GM12878 (cell line): ENCODE results near the gene C2CD5.

ENCODE experiments used
- CEBPB ChIP-seq, 2 experiments: fragments of 150-350 bp in 1 of 2; IDR thresholded peaks; 2 replicates each; pipeline ENCODE4 v1.6.1; 2012 to 2014; ENCODE audit warnings: low read depth in 2 of 2, low read length in 2 of 2, borderline replicate concordance in 1 of 2, inconsistent platforms in 1 of 2
- MYB ChIP-seq: fragments of 150-350 bp; IDR thresholded peaks from 2 replicates; pipeline ENCODE4 v1.6.1; 2014; ENCODE audit warnings: mild to moderate bottlenecking, low read depth, low read length, borderline replicate concordance
- NRF1 ChIP-seq: conservative IDR thresholded peaks from 2 replicates; pipeline ENCODE4 v1.6.1; 2011; ENCODE audit warnings: mild to moderate bottlenecking, low read depth, low read length, improper control_type of control experiment
- SP1 ChIP-seq: IDR thresholded peaks from one replicate; pipeline ENCODE4 v1.6.1; 2011; ENCODE audit warnings: low read depth, low read length

DNA sequence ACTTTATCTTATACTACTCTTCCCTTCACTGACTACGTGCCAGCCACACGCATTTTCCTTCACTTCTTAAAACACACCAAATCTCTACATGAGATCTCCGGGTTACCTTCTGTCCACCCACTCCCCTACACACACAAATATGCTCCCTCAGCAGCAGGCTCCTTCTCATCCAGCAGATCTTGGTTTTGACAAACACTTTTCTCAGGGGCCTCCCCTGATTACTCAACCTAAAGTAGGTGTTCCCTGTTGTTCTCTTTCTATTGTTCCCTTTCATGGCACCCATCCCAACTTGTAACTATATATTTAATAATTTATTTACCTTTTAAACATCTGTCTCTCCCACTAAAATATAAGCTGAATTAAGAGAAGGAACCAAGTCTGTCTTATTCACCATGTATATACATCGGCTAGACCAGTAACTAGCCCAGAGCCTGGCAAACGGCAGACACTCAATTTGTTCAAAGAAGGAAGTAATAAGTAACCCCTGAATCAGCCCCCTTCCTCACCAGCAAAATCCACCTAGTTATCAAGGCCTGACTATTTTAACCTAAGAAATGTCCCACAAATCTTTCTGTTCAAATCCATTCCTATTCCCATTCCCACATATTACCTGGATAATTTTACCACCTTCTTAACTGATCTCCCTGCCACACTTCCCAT is 2.7 kb downstream of the C2CD5 start:
- no peak for TF ChIP-seq NRF1
- no peak for TF ChIP-seq MYB
- no peak for TF ChIP-seq CEBPB (IDR thresholded peaks at IDR 0.05; ENCODE audit: borderline replicate concordance in 1 of 2, low read depth in 2 of 2, low read length in 2 of 2)
- no peak for TF ChIP-seq SP1
